Posterior cingulate gyrus (tissue), 11 donors: ENCODE measurements around the gene MED10.

Source experiments
- DNase-seq, 10 donors: peaks; one replicate each; pipeline versions ENCODE4 v3.0.0 to v3.0.0-alpha.2; 2020 to 2021; ENCODE audit warnings: mixed read lengths in 3 of 10
- intact Hi-C: fragments of 100-400 bp; cut with DNase I; formaldehyde crosslinking; loops from one replicate; pipeline ENCODE4 v1.15.1; 2023

The MED10 gene

GRCh38 chr5:6399980-6400910 lies 21.9 kb upstream of the MED10 start:
- intact Hi-C loops, result no loop called here
- no peak for DNase-seq

- DNase-seq, result no peak
- intact Hi-C loops, result no loop called here
Measured at GRCh38 chr5:6398570-6399230, 20.4 kb upstream of the MED10 start.

GRCh38 chr5:6397536-6398269 lies 19.4 kb upstream of the MED10 start:
- DNase-seq, result no peak

GRCh38 chr5:6396836-6397535 lies 18.6 kb upstream of the MED10 start:
- intact Hi-C loops, result no loop called here
- no peak for DNase-seq

More at GRCh38 chr5:6397536-6398269, 19.4 kb upstream of the MED10 start:
- intact Hi-C loops, result no loop called here

- intact Hi-C loops, result no loop called here
- no peak for DNase-seq
Measured at GRCh38 chr5:6396043-6396442, 17.7 kb upstream of the MED10 start.

- no peak for DNase-seq
- intact Hi-C loops, result no loop called here
Measured at GRCh38 chr5:6395621-6396020, 17.3 kb upstream of the MED10 start.

DNA sequence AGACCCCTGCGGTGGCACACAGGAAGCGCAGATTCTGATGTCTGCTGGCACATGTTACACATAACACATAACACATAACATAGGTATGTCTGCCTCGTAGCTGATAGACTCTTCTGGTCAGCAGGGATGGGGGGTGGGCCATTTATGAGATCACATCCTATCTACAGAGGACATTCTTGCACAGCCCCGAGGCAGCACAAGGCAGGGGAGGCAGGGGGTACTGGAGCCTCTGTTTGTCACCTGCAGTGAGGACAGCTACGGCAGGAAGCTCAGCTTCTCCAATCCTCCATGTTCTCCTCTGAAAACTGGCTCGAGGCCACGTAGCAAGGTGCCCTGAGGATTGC lies 16.7 kb upstream of the MED10 start:
- intact Hi-C loops, result no loop called here
- DNase-seq, result no peak

DNA sequence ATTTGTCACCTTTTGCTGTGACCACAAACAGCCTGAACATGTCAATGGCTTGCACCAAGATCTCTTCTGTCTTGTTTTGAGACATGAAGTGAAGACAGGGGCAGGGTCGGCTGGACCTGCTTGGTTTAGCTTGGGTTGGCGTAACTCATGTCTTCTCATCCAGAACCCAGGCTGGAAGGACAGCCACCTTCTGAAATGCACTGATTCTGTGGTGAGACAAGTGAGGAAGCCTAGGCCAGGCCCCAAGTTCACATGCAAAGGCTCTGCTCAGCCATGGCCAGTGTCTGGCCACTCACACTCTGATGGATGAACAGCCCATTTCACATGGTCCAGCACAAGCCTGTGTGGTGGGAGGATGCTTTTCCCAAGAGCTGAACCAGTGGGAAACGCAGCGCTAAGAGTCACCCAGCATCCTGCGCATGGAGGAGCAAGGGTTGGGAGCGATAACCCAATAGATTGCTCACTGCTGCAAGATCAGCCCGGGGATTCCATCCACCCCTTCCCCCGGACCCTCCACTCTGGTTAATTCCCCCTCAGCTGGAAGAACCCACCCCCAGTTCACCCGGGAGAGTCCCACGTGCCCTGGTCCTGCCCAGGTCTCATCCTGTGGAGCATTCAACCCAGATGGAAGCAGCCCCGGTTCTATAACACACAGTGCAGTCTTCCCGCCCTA lies 16.2 kb upstream of the MED10 start:
- DNase-seq, result no peak
- intact Hi-C loops, result no loop called here

DNA sequence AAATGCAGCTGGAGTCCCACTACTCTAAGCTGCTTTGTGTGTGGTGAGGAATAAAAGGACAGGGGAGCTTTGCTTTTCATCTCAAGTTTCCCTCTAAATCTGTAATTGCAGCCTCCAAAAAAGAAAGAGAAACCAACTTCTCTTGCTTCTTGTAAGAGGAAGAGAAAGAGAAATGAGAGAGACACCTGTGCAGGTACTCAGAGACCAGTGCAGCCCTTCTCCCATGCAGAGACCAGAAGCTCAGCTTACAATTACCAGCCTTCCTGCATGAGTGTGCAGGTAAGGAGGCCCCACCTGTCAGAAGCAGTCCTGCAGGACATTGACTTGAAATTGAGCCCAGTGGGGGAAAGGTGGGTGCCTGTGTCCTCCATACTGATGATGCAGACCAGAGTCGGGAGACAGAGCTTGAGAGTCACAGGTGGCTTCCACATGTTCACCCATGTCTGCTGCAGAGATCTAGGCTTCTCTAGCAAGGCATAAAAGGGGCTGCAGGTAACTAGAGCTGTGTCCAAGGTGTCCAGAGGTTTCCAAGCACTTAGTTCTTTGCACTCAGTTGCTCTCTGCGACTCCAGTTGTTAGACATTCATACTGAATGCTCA lies 15.3 kb upstream of the MED10 start:
- no peak for DNase-seq
- intact Hi-C loops, result no loop called here

GRCh38 chr5:6392561-6392960 lies 14.2 kb upstream of the MED10 start:
- DNase-seq, result no peak
- intact Hi-C loops, result no loop called here

DNA sequence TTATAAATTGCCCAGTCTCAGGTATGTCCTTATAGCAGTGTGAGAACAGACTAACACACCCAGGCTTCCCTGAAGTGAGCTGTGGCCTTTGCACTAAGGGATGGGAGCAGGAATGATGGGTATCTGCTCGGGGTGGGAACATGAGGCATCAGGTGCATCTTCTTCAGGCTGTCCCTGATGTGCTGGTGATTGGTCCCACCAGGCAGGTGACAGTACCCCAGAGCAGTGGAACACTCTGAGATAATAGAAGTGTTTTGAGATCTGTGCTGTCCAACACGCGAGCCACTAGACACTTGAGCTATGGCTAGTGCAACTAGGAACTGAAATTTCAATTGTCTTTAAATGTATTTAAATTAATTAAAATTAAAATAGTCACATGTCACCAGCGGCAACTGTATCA lies 12.8 kb upstream of the MED10 start:
- DNase-seq, result no peak

DNA sequence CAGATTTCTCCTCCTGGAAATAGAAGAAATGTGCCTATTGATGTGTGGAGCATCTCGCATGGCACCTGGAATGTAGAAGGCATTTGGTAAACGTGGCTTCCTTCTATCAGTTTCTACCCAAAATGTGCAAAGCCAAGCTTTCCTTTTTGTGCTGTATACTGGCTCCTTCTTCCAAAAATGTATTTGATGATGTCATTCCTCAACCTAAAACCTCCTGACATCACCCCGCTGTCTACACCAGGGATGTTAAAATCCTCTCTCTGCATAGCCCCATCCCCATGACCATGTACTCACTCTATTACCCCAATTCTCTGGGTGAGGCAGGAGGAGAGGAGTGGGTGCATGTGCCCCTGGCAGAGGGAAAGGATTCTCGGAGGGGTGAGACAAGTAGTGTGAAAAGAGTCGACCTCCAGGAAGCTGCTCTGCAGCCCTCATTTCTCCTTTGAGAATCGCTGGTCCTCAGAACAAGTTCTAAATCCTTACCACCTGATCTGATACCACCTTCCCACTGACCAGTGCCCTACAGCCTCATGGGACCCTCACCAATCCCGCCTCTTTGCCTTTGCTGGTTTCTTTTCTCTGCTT lies 11.7 kb upstream of the MED10 start:
- intact Hi-C loops, result no loop called here
- DNase-seq, result no peak

More for the DNA sequence above, 12.8 kb upstream of the MED10 start:
- intact Hi-C loops, result no loop called here

GRCh38 chr5:6389397-6389796 lies 11.1 kb upstream of the MED10 start:
- intact Hi-C loops, result no loop called here

DNA sequence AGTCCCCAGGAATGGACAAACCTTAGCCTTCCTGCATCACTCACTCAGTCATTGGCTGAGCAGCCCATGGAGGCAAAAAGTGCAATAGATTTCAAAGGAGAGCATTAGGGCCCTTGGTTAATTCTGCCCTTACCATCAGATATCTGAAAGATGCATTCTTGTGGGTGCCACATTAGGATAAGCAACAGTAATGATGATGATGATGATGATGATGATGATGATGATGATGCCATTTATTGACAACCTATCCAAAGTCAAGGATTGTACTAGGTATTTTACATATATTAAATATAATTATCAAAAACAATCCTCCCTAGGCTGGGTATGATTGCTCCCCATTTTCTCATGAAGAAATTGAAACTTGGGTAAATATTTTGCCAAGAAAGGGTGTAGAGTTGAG lies 9.6 kb upstream of the MED10 start:
- no peak for DNase-seq
- intact Hi-C loops, result no loop called here

More at GRCh38 chr5:6389397-6389796, 11.1 kb upstream of the MED10 start:
- DNase-seq, result no peak

DNA sequence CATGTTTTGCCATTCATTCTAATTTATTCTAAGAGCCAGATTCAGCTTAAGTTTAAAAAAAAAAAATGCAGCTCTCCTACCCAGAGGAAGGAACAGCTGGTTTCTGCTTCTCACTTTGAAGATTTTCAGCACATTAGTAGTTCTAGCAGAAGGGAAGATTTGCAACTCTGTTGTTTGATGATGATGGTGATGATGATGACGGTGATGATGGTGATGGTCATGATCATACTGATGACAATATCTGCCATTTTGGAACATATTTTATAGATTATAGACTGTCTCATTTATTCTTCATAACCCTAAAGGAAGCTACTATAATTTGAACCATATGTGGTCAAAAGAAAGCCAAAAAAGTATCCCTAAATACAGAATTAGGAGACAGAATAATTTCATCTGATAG lies 7.9 kb upstream of the MED10 start:
- DNase-seq, result no peak
- intact Hi-C loops, result no loop called here

GRCh38 chr5:6384856-6385255 lies 6.5 kb upstream of the MED10 start:
- DNase-seq, result no peak
- intact Hi-C loops, result no loop called here

DNA sequence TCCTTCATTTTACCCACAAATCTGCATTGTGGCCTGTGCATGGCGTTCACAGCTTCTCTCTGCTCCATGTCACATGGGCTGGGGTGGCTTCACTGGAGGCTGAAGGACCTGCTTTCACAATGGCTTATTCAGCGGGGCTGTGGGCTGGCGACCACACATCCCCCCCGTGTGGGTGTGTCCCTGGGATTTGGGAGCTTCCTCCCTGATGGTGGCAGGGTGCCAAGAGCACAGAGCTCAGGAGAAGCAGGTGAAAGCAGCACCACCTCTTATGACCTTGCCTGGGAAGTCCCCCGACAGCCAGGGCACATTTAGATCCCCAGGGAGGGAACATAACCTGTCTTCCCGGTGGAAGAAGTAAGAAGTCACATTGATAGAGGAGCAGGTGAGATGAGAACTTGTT lies 5.0 kb upstream of the MED10 start:
- no peak for DNase-seq
- intact Hi-C loops, result no loop called here

DNA sequence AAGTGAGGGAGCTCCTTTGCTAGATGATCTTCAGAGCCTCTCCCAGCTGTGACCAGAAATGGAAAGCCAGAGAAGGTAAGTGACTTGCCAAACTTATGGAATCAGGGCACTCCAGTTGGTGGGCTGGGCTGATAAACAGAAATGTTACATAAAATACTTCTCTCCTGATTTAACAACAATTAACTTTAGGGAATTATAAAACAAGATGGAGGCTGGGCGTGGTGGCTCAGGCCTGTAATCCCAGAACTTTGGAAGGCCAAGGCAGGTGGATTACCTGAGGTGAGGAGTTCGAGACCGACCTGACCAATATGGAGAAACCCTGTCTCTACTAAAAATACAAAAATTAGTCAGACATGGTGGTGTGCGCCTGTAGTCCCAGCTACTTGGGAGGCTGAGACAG lies 899 bp upstream of the MED10 start:
- intact Hi-C loops, result loop anchor here (10.0 kb wide), 1 partner anchor 206 kb away; no protein-coding TSS in a partner anchor
- no peak for DNase-seq

DNA sequence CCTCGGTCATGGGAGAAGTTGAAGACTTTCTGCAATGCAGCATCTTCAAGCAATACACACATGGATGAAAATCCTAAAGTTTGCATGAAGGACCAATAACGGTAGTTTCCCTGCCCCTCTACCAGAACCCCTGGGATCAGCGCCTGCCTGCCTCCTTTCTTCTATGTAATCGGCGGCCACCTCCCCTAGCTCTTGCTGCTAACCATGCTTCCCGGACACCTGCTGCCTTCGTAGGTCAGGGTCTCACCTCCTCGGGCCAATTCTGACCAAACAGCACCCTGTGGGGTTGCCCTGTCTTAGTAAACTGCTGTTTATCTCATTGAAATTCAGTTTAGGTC lies 388 bp upstream of the MED10 start:
- no peak for DNase-seq
- intact Hi-C loops, result loop anchor here (10.0 kb wide), 1 partner anchor 206 kb away; no protein-coding TSS in a partner anchor

- intact Hi-C loops, result loop anchor here (10.0 kb wide), 1 partner anchor 207 kb away; no protein-coding TSS in a partner anchor
- no peak for DNase-seq
Measured at GRCh38 chr5:6377582-6377904, 804 bp downstream of the MED10 start.
